Activated naive CD4-positive, alpha-beta T cell treated with anti-CD3 and anti-CD28 coated beads for 36 hours (primary cell): ENCODE data around the gene NGLY1. TPM values are rescaled to one million over a fixed set of nuclear protein-coding genes. Genes with fewer than 3 reads are reported as not detected.

Experiments used
- CTCF ChIA-PET: fragments of 350-600 bp; sonication (Branson Sonifier 250); formaldehyde crosslinking; loops from one replicate; lab custom pipeline; 2021; ENCODE audit warnings: antibody characterized with exemption; lab: Charles Lee
- DNase-seq: peaks from one replicate; pipeline ENCODE4 v3.0.0-alpha.2; 2020
- H3K27ac Mint-ChIP-seq: one replicate; pipeline ENCODE4 v1.8.0; 2021; ENCODE audit warnings: mild to moderate bottlenecking, mixed read lengths
- H3K27me3 Mint-ChIP-seq: one replicate; pipeline ENCODE4 v1.8.0; 2021; ENCODE audit warnings: low read depth, mixed read lengths
- H3K36me3 Mint-ChIP-seq: one replicate; pipeline ENCODE4 v1.8.0; 2021; ENCODE audit warnings: low read depth, mixed read lengths
- H3K4me1 Mint-ChIP-seq: one replicate; pipeline ENCODE4 v1.8.0; 2021; ENCODE audit warnings: low read depth, mixed read lengths
- H3K4me3 Mint-ChIP-seq: one replicate; pipeline ENCODE4 v1.8.0; 2021; ENCODE audit warnings: mild to moderate bottlenecking, moderate library complexity, mixed read lengths
- H3K9me3 Mint-ChIP-seq: one replicate; pipeline ENCODE4 v1.8.0; 2021; ENCODE audit warnings: mixed read lengths
- intact Hi-C: fragments of 100-400 bp; cut with micrococcal nuclease; formaldehyde crosslinking; loops from one replicate; pipeline ENCODE4 v1.15.1; 2023
- total RNA-seq, 2 experiments: library from RNA; stranded (reverse); gene quantifications; one replicate each; pipeline ENCODE4 v1.2.3, GENCODE V29; 2021

The NGLY1 gene
- total RNA-seq, 2 experiments from 2014 or later: 49.0 to 50.0 TPM

DNA sequence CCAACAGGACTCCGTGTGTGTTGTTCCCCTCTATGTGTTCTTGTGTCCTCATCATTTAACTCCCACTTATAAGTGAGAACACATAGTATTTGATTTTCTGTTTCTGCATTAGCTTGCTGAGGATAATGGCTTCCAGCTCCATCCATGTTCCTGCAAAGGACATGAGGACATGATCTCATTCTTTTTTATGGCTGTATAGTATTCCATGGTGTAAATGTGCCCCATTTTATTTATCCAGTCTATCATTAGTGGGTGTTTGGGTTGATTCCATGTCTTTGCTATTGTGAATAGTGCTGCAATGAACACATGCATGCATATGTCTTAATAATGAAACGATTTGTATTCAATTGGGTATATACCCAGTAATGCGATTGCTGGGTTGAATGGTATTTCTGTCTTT lies 90.0 kb downstream of the NGLY1 start:
- CTCF ChIA-PET: no interaction called here
- Mint-ChIP-seq H3K4me1 (no peaks in the 10 kb centered on the region), H3K4me3 (no peak overlapping the region), H3K36me3 (no peaks in the 10 kb centered on the region), H3K27me3 (peaks cover 6% of the 10 kb centered on the region), H3K9me3 (no peaks in the 10 kb centered on the region), H3K27ac (no peak overlapping the region)
- intact Hi-C loops: no loop called here
- no peak for DNase-seq

DNA sequence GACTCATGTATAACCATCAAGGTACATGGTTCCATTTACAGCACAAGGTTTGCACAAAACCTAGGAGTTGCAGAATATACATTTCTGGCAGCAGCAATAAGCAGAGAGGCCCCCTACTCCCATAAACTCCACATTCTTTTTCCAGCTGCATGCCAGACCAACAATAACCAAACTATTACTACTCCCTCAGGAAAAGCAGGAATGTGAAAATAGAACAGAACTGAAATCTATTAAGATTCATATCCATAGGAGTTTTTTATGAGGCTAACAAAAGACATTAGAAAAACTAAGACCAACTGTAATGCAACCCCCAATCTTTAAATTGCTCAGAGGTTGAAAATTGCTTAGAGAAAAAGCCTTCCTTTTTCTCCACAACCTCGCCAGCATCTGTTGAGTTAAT lies 90.9 kb downstream of the NGLY1 start:
- Mint-ChIP-seq H3K27ac (no peak overlapping the region), H3K9me3 (no peaks in the 10 kb centered on the region), H3K27me3 (peaks cover 6% of the 10 kb centered on the region), H3K4me1 (no peaks in the 10 kb centered on the region), H3K4me3 (no peak overlapping the region), H3K36me3 (no peaks in the 10 kb centered on the region)
- no peak for DNase-seq
- intact Hi-C loops: no loop called here
- CTCF ChIA-PET: no interaction called here

DNA sequence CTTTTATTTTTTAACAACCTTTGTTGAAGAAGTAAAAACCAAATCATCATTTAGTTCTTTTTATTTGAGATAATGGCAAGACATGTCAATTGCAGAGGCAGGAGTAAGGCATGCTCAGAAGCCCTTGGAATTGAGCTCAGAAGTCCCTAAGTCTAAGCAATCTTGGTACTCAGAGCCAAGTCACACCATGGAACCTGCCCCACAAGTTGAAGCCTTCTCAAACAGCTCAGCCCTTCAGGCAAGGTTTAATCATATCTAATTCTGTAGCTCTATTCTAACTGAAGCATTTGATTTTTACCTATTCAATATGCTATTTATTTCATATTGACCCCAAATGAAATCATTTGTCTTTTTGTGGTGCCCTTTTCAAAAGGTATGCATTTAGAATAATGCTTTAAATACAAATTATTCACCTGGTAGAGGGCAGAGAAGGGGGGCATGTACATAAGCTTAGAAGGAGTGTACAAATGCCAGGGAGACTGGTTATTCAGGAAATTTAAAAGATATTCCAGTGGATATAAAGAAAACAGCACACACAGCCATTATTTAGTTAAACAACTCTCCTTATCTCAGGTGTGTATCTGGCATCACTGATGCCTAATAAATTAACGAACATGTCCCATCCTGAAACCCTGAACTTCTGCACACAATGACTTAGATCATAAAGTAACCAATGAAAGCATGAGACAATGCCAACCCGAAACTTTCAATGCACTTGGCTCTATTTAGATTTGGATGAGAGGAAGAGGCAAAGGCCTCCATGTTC lies 92.3 kb downstream of the NGLY1 start:
- Mint-ChIP-seq H3K4me1 (no peaks in the 10 kb centered on the region), H3K36me3 (no peaks in the 10 kb centered on the region), H3K4me3 (no peak overlapping the region), H3K9me3 (no peaks in the 10 kb centered on the region), H3K27ac (no peak overlapping the region), H3K27me3 (peaks cover 6% of the 10 kb centered on the region)
- DNase-seq: no peak
- intact Hi-C loops: no loop called here
- CTCF ChIA-PET: interaction anchor here (1.0 kb wide), 1 partner anchor 20 kb away, joined by 3 read pairs; no protein-coding TSS in a partner anchor

DNA sequence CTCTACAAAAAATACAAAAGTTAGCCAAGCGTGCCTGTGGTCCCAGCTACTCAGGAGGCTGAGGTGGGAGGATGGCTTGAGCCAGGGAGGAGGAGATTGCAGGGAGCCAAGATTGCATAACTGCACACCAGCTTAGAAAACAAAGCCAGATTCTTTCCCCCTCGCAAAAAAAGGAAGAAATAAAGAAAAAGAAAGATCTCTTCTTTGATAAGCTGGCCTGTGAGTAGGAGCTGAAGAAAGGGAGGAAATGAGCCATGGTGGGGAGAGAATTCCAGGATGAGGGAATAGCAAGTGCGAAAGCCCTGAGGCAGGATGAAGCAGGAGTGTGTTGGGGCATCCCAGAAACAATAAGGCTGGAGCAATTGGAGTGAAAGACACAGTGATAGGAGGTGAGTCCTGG lies 94.0 kb downstream of the NGLY1 start:
- intact Hi-C loops: no loop called here
- no peak overlapping the region for H3K4me3 Mint-ChIP-seq
- no peaks in the 10 kb centered on the region for H3K4me1 Mint-ChIP-seq
- H3K27ac Mint-ChIP-seq: no peak overlapping the region
- H3K36me3 Mint-ChIP-seq: no peaks in the 10 kb centered on the region
- no peak for DNase-seq
- peaks cover 6% of the 10 kb centered on the region for H3K27me3 Mint-ChIP-seq
- no peaks in the 10 kb centered on the region for H3K9me3 Mint-ChIP-seq
- CTCF ChIA-PET: no interaction called here

DNA sequence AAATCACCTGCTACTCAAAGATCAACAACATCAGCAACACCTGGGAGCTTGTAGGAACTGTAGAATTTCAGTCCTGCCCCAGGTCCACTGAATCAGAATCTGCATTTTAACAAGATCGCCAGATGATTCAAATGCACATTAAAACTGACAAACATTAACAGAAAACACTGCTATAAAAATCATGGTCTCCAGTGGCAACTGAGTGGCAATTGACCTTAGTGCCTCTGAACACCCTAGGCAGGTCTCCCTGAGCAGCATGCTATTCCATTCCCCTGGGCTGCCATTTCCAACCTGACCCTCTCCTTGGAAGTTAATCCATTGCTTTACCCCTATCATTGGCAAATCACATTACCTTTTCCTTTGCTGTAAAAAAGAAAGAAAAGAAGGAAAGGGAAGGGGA lies 95.5 kb downstream of the NGLY1 start:
- DNase-seq: no peak
- Mint-ChIP-seq H3K27me3 (peaks cover 6% of the 10 kb centered on the region), H3K4me1 (no peaks in the 10 kb centered on the region), H3K4me3 (no peak overlapping the region), H3K36me3 (no peaks in the 10 kb centered on the region), H3K27ac (no peak overlapping the region), H3K9me3 (no peaks in the 10 kb centered on the region)
- CTCF ChIA-PET: interaction anchor here (0.6 to 0.9 kb wide), 2 partner anchors 9 to 17 kb away, joined by 4 to 6 read pairs; no protein-coding TSS in a partner anchor
- intact Hi-C loops: no loop called here

DNA sequence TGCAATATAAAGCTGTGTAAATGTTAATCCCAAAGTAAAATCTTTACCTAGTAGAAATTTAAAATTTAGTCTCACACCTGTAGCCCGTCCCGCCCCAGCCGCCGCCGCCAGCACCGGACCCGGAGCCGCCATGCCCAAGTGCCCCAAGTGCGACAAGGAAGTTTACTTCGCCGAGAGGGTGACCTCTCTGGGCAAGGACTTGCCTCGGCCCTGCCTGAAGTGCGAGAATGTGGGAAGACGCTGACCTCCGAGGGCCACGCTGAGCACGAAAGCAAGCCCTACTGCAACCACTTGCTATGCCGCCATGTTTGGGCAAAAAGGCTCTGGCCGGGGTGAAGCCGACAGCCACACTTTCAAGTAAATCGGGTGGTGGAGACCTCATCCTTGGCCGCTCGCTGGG lies 96.5 kb downstream of the NGLY1 start:
- no peak overlapping the region for H3K27ac Mint-ChIP-seq
- peaks cover 6% of the 10 kb centered on the region for H3K27me3 Mint-ChIP-seq
- no peak for DNase-seq
- H3K4me1 Mint-ChIP-seq: no peaks in the 10 kb centered on the region
- no peaks in the 10 kb centered on the region for H3K9me3 Mint-ChIP-seq
- intact Hi-C loops: no loop called here
- no peaks in the 10 kb centered on the region for H3K36me3 Mint-ChIP-seq
- H3K4me3 Mint-ChIP-seq: no peak overlapping the region
- CTCF ChIA-PET: no interaction called here

DNA sequence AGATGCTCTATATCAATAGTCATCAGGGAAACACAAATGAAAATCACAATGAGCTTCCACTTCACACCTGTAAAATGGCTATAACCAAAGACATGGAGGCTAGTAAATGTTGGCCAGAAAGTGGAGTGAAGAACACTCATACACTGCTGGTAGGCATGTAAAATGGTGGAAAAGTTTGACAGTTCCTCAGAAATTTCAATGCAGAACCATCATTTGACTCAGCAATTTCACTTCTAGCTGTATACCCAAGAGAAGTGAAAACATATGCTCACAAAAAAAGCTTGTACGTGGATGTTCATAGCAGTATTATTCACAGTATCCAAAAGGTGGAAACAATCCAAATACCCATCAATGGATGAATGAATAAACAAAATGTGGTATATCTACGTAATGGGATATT lies 99.4 kb downstream of the NGLY1 start:
- no peak for DNase-seq
- no peak overlapping the region for H3K4me3 Mint-ChIP-seq
- no peaks in the 10 kb centered on the region for H3K9me3 Mint-ChIP-seq
- no peaks in the 10 kb centered on the region for H3K36me3 Mint-ChIP-seq
- no peaks in the 10 kb centered on the region for H3K4me1 Mint-ChIP-seq
- intact Hi-C loops: no loop called here
- CTCF ChIA-PET: interaction anchor here (0.6 to 2.0 kb wide), 3 partner anchors 35 to 228 kb away, joined by 3 to 7 read pairs (median 3); no protein-coding TSS in a partner anchor
- peaks cover 2% of the 10 kb centered on the region for H3K27me3 Mint-ChIP-seq
- no peak overlapping the region for H3K27ac Mint-ChIP-seq

DNA sequence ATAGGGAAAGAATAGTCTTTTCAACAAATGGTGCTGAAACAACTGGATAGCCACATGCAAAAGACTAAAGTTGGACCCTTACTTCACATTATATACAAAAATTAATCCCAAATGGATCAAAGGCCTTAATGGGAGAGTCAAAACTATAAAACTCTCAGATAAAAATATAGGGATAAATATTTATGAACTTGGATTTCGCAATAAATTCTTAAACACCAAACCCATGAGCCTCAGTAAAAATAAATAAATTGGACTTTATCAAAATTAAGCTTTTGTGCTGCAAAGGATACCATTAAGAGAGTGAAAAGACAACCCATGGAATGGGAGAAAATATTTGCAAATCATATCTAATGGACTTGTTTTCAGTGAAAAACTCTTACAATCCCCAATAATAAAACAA lies 99.8 kb downstream of the NGLY1 start:
- CTCF ChIA-PET: no interaction called here
- H3K36me3 Mint-ChIP-seq: no peaks in the 10 kb centered on the region
- no peak for DNase-seq
- no peak overlapping the region for H3K27ac Mint-ChIP-seq
- intact Hi-C loops: no loop called here
- H3K27me3 Mint-ChIP-seq: no peaks in the 10 kb centered on the region
- no peaks in the 10 kb centered on the region for H3K4me1 Mint-ChIP-seq
- no peak overlapping the region for H3K4me3 Mint-ChIP-seq
- no peaks in the 10 kb centered on the region for H3K9me3 Mint-ChIP-seq

DNA sequence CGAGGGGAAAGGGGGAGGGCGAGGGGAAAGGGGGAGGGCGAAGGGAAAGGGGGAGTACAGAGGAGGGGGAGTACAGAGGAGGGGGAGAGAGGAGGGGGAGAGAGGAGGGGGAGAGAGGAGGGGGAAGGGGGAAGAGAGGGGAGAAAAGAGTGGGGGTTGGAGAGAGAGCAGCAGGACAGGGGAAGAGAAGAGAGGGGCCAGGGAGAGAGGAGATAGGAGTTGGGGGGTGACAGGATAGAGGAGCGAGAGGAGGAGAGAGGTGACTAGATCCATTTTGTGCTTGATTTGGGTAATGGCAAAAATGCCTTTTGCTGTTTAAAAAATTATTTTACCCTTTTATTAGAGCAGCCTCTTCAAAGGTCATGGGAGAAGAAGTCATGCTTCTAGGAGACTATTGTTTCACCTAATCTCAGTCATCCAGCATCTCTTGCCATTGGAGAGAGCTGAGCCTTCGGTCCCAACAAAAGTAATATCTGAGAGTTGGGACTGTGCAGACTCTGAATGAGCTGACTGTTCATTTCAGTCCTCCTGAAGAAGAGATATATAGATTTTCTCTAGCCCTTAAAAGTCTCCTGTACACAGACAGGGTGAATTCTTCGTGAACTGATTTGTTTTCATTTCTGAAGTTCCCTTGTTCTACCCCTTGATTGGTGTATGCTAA lies 103.5 kb downstream of the NGLY1 start:
- DNase-seq: no peak
- no peaks in the 10 kb centered on the region for H3K9me3 Mint-ChIP-seq
- CTCF ChIA-PET: no interaction called here
- H3K27ac Mint-ChIP-seq: no peak overlapping the region
- no peaks in the 10 kb centered on the region for H3K4me1 Mint-ChIP-seq
- intact Hi-C loops: no loop called here
- no peaks in the 10 kb centered on the region for H3K36me3 Mint-ChIP-seq
- no peaks in the 10 kb centered on the region for H3K27me3 Mint-ChIP-seq
- H3K4me3 Mint-ChIP-seq: no peak overlapping the region

DNA sequence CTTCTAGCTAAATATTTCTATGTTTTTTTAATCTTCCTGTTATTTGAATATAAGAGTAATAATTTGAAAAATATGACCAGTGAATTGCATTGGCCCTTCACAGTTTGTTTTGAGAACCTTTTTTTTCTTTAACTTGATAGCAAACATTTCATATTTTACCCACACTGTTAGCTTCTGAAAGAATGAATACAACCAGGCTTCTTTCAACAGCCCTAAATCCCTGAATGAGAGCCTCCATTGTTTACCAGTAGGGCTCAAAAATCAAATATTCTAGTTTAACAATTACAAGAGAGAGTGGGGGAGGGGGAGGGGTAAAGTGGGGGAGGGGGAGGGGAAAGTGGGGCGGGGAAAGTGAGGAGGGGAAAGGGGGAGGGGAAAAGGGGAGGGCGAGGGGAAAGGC lies 104.1 kb downstream of the NGLY1 start:
- H3K4me3 Mint-ChIP-seq: no peak overlapping the region
- no peak for DNase-seq
- CTCF ChIA-PET: interaction anchor here (1.2 kb wide), 1 partner anchor 8 kb away, joined by 6 read pairs; no protein-coding TSS in a partner anchor
- no peaks in the 10 kb centered on the region for H3K9me3 Mint-ChIP-seq
- H3K27ac Mint-ChIP-seq: no peak overlapping the region
- no peaks in the 10 kb centered on the region for H3K4me1 Mint-ChIP-seq
- intact Hi-C loops: no loop called here
- no peaks in the 10 kb centered on the region for H3K36me3 Mint-ChIP-seq
- no peaks in the 10 kb centered on the region for H3K27me3 Mint-ChIP-seq

DNA sequence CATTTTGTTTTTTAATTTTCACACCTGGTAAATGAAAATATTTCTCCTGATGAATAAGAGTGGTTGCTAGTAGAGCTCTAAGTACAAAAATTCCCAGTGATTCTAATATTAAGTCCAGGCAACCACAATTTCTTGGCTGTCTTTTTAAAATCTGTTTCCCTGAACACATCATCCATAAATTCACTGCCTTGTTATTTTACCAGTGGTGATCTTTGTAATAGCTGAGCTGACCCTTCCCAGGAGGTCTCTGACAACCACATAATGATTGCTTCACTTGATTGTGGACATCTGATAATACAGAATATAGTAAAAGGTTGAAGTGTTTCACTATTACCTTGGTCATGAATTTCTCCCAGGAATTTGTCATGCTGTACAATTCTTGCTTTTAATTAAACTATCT lies 104.7 kb downstream of the NGLY1 start:
- H3K36me3 Mint-ChIP-seq: peaks cover under 1% of the 10 kb centered on the region
- CTCF ChIA-PET: interaction anchor here (1.2 kb wide), 1 partner anchor 9 kb away, joined by 6 read pairs; no protein-coding TSS in a partner anchor
- no peak overlapping the region for H3K4me3 Mint-ChIP-seq
- H3K9me3 Mint-ChIP-seq: no peaks in the 10 kb centered on the region
- H3K27ac Mint-ChIP-seq: no peak overlapping the region
- intact Hi-C loops: no loop called here
- H3K4me1 Mint-ChIP-seq: no peaks in the 10 kb centered on the region
- H3K27me3 Mint-ChIP-seq: no peaks in the 10 kb centered on the region
- no peak for DNase-seq

DNA sequence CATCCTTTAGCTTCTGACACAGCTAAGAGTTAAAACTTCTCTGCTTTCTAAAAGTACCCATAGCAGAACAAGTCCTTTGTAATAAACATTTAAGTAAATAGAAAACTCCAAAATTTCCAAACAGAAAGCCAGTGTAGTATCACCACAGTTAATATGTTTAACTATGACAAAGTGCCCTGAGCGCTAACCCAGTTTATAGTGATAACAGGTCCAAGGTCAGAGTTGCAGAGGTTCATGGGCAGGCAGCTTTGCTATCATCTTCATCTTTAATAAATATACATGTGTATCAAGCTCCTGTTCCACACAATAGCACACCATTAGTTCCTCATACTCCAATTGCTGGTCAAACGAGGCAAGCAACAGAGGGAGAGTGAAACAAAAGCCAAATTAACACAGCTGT lies 106.1 kb downstream of the NGLY1 start:
- Mint-ChIP-seq H3K9me3 (no peaks in the 10 kb centered on the region), H3K36me3 (peaks cover 1% of the 10 kb centered on the region), H3K27ac (no peak overlapping the region), H3K4me3 (no peak overlapping the region), H3K4me1 (no peaks in the 10 kb centered on the region), H3K27me3 (no peaks in the 10 kb centered on the region)
- intact Hi-C loops: no loop called here
- DNase-seq: no peak
- CTCF ChIA-PET: interaction anchor here (1.5 kb wide), 1 partner anchor 8 kb away, joined by 3 read pairs; no protein-coding TSS in a partner anchor

DNA sequence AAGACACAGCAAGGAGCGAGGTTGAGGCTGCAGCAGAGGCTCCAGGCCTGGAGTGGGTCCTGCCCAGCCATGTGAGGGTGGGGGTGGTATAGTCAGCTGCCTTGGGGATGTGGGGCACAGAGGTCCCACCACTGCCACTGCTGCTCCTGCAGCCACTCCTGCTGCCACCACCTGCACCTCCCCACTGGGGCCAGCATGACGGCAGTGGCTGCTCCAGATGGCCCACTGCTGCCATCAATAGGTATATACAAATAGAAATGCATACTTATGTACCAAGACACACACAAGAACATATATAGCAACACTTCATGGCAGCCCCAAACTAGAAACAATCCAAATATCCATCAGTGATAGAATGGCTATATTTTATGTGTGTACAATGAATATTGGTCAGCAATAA lies 108.6 kb downstream of the NGLY1 start:
- Mint-ChIP-seq H3K27ac (no peak overlapping the region), H3K4me3 (no peak overlapping the region), H3K36me3 (peaks cover 1% of the 10 kb centered on the region), H3K9me3 (no peaks in the 10 kb centered on the region), H3K4me1 (peaks cover 3% of the 10 kb centered on the region), H3K27me3 (no peaks in the 10 kb centered on the region)
- DNase-seq: no peak
- CTCF ChIA-PET: no interaction called here
- intact Hi-C loops: no loop called here
